Neural cell (in vitro differentiated cells): Measurements from ENCODE around the gene GDPD5. TPM values are rescaled to one million over a fixed set of nuclear protein-coding genes. Genes with fewer than 3 reads are reported as not detected.
A peak's percentile ranks its signal among the peaks of the same experiment; 100 is the strongest.

Source experiments
- H2AFZ ChIP-seq: fragments of 200-600, 300-800 bp; sonication (generic), shearing (Covaris generic); 2 replicates; pipeline ENCODE4 v1.6.0; 2014; ENCODE audit warnings: low read depth, mild to moderate bottlenecking, antibody characterized with exemption, low read length, moderate library complexity
- H3F3A ChIP-seq: fragments of 200-600 bp; shearing (Covaris generic); 2 replicates; pipeline ENCODE4 v1.6.1; 2016; ENCODE audit warnings: mild to moderate bottlenecking, moderate library complexity, mixed read lengths, antibody characterized with exemption, low read length; ENCODE audit not compliant: insufficient read depth, poor library complexity, severe bottlenecking
- H3K27ac ChIP-seq: fragments of 200-600, 300-800 bp; sonication (generic), shearing (Covaris generic); 2 replicates; pipeline ENCODE4 v1.5.1; 2014; ENCODE audit warnings: mild to moderate bottlenecking, low read length, moderate library complexity
- H3K27me3 ChIP-seq: fragments of 300-800, 200-600 bp; sonication (generic), shearing (Covaris generic); 2 replicates; pipeline ENCODE4 v1.6.0; 2014; ENCODE audit warnings: mild to moderate bottlenecking, low read depth, low read length, moderate library complexity; ENCODE audit not compliant: insufficient read depth
- H3K36me3 ChIP-seq: fragments of 300-800, 200-600 bp; sonication (generic), shearing (Covaris generic); 2 replicates; pipeline ENCODE4 v1.5.1; 2014; ENCODE audit warnings: mild to moderate bottlenecking, antibody characterized with exemption, low read length, moderate library complexity; ENCODE audit not compliant: insufficient read depth
- H3K4me2 ChIP-seq: fragments of 300-800, 200-600 bp; sonication (generic), shearing (Covaris generic); 2 replicates; pipeline ENCODE4 v1.6.0; 2014; ENCODE audit warnings: mild to moderate bottlenecking, low read length
- H3K4me3 ChIP-seq: fragments of 300-800, 200-600 bp; sonication (generic), shearing (Covaris generic); 2 replicates; pipeline ENCODE4 v1.5.1; 2014; ENCODE audit warnings: mild to moderate bottlenecking, low read length, moderate library complexity
- H3K79me2 ChIP-seq: fragments of 200-600 bp; shearing (Covaris generic); replicated peaks from 2 replicates; pipeline ENCODE4 v1.6.0; 2014; ENCODE audit warnings: mild to moderate bottlenecking, low read length, moderate library complexity; ENCODE audit not compliant: insufficient read depth
- H3K9ac ChIP-seq: fragments of 300-800, 200-600 bp; sonication (generic), shearing (Covaris generic); 2 replicates; pipeline ENCODE4 v1.6.1; 2016; ENCODE audit warnings: mild to moderate bottlenecking, low read length, mixed read lengths
- H3K9me2 ChIP-seq: fragments of 200-600 bp; shearing (Covaris generic); 2 replicates; pipeline ENCODE4 v1.6.1; 2016; ENCODE audit warnings: mild to moderate bottlenecking, low read length, mixed read lengths; ENCODE audit not compliant: insufficient read depth
- H3K9me3 ChIP-seq: fragments of 200-600, 300-800 bp; sonication (generic), shearing (Covaris generic); 2 replicates; pipeline ENCODE4 v1.6.1; 2016; ENCODE audit warnings: mild to moderate bottlenecking, mixed run types, low read length, moderate library complexity, mixed read lengths
- H4K20me1 ChIP-seq: fragments of 200-600 bp; shearing (Covaris generic); 2 replicates; pipeline ENCODE4 v1.6.1; 2016; ENCODE audit warnings: mild to moderate bottlenecking, mixed run types; ENCODE audit not compliant: insufficient read depth
- CTCF ChIP-seq: fragments of 450-650 bp; IDR thresholded peaks from 2 replicates; pipeline ENCODE4 v1.5.1; 2014; ENCODE audit warnings: antibody characterized with exemption, mild to moderate bottlenecking, moderate library complexity; ENCODE audit not compliant: poor library complexity, severe bottlenecking
- EP300 ChIP-seq: fragments of 450-650 bp; conservative IDR thresholded peaks from 2 replicates; pipeline ENCODE4 v1.6.1; 2014; ENCODE audit warnings: antibody characterized with exemption, mild to moderate bottlenecking, moderate library complexity; ENCODE audit not compliant: poor library complexity, severe bottlenecking
- EZH2 ChIP-seq: fragments of 200-600, 300-800 bp; shearing (Covaris generic), sonication (generic); IDR thresholded peaks from 2 replicates; pipeline ENCODE4 v1.6.1; 2014; ENCODE audit warnings: antibody characterized with exemption, low read length, borderline replicate concordance, mild to moderate bottlenecking; ENCODE audit not compliant: insufficient read depth, poor library complexity, severe bottlenecking
- MXI1 ChIP-seq: fragments of 450-650 bp; conservative IDR thresholded peaks from 2 replicates; pipeline ENCODE4 v1.6.1; 2014; ENCODE audit warnings: antibody characterized with exemption, mild to moderate bottlenecking; ENCODE audit not compliant: poor library complexity, severe bottlenecking
- POLR2AphosphoS5 ChIP-seq: IDR thresholded peaks from 2 replicates; pipeline ENCODE4 v1.6.1; 2012
- RAD21 ChIP-seq: fragments of 450-650 bp; conservative IDR thresholded peaks from 2 replicates; pipeline ENCODE4 v1.6.1; 2014; ENCODE audit warnings: antibody characterized with exemption, mild to moderate bottlenecking, moderate library complexity
- REST ChIP-seq: IDR thresholded peaks from 2 replicates; pipeline ENCODE4 v1.6.1; 2012; ENCODE audit warnings: borderline replicate concordance
- SMC3 ChIP-seq: fragments of 450-650 bp; conservative IDR thresholded peaks from 2 replicates; pipeline ENCODE4 v1.6.1; 2014; ENCODE audit warnings: antibody characterized with exemption, mild to moderate bottlenecking, moderate library complexity; ENCODE audit not compliant: poor library complexity
- TAF1 ChIP-seq: IDR thresholded peaks from 2 replicates; pipeline ENCODE4 v1.6.1; 2012; ENCODE audit warnings: low read depth
- polyA plus RNA-seq: library from polyadenylated mRNA; depleted of rRNA; stranded (reverse); fragments of >200 nt; gene quantifications from 2 replicates; pipeline ENCODE4 v1.2.3, GENCODE V29; 2014

The GDPD5 gene
- polyA plus RNA-seq, 1 donor from 2014 or later: 19.2 TPM

GRCh38 chr11:75453916-75454655 is 71.7 kb downstream of the GDPD5 start:
- TF ChIP-seq MXI1 (no peak), TAF1 (no peak), SMC3 (no peak), RAD21 (no peak), EP300 (no peak), REST (no peak), EZH2 (no peak), POLR2AphosphoS5 (no peak), CTCF (no peak)
- H3K4me3 ChIP-seq: no peak overlapping the region
- H4K20me1 ChIP-seq: no peaks in the 10 kb centered on the region
- H3K79me2 ChIP-seq: no peaks in the 10 kb centered on the region
- no peaks in the 10 kb centered on the region for H3K9me2 ChIP-seq
- H3K4me2 ChIP-seq: no peak overlapping the region
- H3K9me3 ChIP-seq: no peaks in the 10 kb centered on the region
- no peaks in the 10 kb centered on the region for H3F3A ChIP-seq
- H3K27ac ChIP-seq: no peak overlapping the region
- H3K9ac ChIP-seq: no peak overlapping the region
- no peaks in the 10 kb centered on the region for H3K36me3 ChIP-seq
- H3K27me3 ChIP-seq: no peaks in the 10 kb centered on the region
- H2AFZ ChIP-seq: no peak overlapping the region

GRCh38 chr11:75450826-75451821 is 74.6 kb downstream of the GDPD5 start:
- Histone ChIP-seq H3K79me2 (no peaks in the 10 kb centered on the region), H3K9ac (no peak overlapping the region), H2AFZ (no peak overlapping the region), H3K36me3 (no peaks in the 10 kb centered on the region), H4K20me1 (no peaks in the 10 kb centered on the region), H3K4me2 (no peak overlapping the region), H3K9me2 (no peaks in the 10 kb centered on the region), H3K4me3 (no peak overlapping the region), H3K9me3 (no peaks in the 10 kb centered on the region), H3K27me3 (no peaks in the 10 kb centered on the region), H3F3A (no peaks in the 10 kb centered on the region), H3K27ac (no peak overlapping the region)
- TF ChIP-seq MXI1: no peak
- no peak for TF ChIP-seq POLR2AphosphoS5
- TF ChIP-seq EZH2: no peak
- TF ChIP-seq CTCF: peak; percentile 44
- TF ChIP-seq TAF1: no peak
